ENCODE data around the gene POT1.
"Not testable (repeated sequence)": the region's sequence is repeated elsewhere in the genome, so short reads cannot be mapped to it uniquely, and the experiment has no call there.

POT1 gene, protein sequence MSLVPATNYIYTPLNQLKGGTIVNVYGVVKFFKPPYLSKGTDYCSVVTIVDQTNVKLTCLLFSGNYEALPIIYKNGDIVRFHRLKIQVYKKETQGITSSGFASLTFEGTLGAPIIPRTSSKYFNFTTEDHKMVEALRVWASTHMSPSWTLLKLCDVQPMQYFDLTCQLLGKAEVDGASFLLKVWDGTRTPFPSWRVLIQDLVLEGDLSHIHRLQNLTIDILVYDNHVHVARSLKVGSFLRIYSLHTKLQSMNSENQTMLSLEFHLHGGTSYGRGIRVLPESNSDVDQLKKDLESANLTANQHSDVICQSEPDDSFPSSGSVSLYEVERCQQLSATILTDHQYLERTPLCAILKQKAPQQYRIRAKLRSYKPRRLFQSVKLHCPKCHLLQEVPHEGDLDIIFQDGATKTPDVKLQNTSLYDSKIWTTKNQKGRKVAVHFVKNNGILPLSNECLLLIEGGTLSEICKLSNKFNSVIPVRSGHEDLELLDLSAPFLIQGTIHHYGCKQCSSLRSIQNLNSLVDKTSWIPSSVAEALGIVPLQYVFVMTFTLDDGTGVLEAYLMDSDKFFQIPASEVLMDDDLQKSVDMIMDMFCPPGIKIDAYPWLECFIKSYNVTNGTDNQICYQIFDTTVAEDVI

DNA sequence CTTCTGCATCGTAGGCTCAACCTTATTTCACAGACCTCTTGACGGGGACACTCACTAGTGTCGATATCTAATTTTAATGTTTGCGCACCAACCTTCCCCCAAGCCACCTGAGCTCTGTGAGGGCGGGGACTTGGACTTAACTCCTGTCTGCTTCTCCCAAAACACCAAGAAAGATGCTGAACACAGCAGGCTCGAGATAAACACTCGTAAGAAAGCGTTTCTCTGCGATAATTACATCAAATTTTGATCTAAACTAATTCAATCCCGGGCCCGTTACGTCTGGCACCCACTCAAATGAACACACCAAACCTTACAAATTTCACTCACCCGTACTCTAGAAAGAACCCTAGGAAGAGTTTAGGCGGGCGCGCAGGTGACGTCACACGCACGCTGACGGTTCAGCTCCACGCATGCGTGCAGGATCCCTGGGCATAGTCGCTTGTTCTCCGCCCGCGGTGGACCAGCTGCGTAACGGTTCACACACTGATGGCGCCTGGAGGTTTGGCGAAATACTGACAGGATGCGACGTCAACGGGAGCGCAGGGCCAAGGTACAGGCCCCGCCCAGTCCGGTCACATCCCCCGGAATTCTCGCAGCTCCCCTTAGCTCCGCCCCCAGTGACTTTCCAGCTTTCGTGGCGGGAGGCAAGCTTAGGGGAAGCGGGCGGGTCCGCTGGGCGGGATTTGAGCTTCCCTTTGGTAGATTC, at the start of gene POT1:
Gene POT1 (minus strand): TSS at position 359 of the 706 bp plus-strand sequence. CDS start 32,652 bp downstream, outside the sequence.
- DNase-seq (ENCODE audit: low read depth in 1 of 2, low spot score in 1 of 2) = peak; percentile 91 to 99

DNA sequence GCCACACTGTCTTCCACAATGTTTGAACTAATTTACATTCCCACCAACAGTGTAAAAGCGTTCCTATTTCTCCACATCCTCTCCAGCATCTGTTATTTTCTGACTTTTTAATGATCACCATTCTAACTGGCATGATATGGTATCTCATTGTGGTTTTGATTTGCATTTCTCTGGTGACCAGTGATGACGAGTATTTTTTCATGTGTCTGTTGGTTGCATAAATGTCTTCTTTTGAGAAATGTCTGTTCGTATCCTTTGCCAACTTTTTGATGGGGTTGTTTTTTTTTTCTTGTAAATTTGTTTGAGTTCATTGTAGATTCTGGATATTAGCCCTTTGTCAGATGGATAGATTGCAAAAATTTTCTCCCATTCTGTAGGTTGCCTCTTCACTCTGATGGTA, 45.5 kb upstream of the POT1 start:
- DNase-seq (ENCODE audit: low read depth in 1 of 2, low spot score in 1 of 2) = not testable (repeated sequence)

DNA sequence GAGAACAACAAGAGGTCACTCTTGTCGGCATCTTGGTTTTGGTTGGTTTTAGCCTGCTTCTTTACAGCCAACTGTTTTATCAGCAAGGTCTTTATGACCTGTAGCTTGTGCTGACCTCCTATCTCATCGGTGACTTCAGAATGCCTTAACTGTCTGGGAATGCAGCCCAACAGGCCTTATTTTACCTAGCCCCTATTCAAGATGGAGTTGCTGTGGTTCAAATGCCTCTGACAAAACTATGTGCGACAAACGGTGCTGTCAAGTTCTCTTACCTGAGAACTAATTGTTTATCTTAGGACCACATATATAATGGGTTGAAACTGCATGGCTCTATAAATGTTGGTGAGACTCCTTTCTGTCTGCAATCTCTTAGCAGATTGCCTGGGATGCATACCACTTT, 35.9 kb upstream of the POT1 start:
- DNase-seq (ENCODE audit: low read depth in 1 of 2, low spot score in 1 of 2) = no peak

DNA sequence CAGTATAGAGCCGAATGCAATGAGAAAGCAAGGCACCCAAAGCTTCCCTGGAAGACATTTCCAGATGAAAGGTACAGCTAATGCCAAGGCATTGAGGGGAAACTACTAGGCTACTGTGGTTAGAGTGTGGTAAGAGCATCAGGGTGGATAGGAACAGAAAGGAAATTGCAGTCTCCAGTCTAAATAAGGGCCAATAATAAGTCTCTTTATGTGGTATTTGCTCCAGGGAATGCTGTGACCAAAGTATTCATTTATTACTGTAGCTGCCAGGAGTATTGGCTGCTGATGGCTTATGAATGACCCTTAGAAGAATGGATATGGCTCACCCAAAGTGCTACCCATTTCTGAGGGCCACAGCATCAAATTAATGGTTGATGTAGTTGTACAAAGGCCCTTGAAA, 30.1 kb upstream of the POT1 start:
- DNase-seq (ENCODE audit: low read depth in 1 of 2, low spot score in 1 of 2) = no peak

DNA sequence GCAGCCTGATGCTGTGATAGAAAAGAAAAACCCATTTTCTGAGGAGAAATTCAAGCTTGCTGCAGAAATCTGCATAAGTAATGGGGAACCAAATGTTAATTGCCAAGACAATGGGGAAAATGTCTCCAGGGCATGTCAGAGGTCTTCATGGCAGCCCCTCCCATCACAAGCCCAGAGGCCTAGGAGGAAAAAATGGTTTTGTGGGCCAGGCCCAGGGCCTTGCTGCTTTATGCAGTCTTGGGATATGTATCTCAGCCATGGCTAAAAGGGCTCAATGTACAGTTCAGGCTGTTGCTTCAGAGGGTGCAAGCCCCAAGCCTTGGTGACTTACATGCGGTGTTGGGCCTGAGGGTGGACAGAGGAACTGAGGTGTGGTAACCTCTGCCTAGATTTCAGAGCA, 28.3 kb upstream of the POT1 start:
- DNase-seq (ENCODE audit: low read depth in 1 of 2, low spot score in 1 of 2) = not testable (repeated sequence)

DNA sequence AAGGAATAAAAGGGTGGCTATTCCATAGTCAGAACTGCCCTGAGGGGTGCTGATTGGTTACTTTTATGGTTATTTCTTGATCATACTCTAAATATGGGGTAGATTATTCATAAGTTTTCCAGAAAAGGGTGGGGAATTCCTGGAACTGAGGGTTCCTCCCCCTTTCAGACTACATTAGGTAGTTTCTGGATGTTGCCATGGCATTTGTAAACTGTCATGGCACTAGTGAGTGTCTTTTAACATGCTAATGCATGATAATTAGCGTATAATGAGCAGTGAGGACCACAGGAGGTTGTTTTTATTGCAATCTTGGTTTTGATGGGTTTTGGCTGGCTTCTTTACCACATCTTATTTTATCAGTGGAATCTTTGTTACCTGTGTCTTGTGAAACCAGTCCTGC, 26.5 kb upstream of the POT1 start:
- no peak for DNase-seq (ENCODE audit: low read depth in 1 of 2, low spot score in 1 of 2)

DNA sequence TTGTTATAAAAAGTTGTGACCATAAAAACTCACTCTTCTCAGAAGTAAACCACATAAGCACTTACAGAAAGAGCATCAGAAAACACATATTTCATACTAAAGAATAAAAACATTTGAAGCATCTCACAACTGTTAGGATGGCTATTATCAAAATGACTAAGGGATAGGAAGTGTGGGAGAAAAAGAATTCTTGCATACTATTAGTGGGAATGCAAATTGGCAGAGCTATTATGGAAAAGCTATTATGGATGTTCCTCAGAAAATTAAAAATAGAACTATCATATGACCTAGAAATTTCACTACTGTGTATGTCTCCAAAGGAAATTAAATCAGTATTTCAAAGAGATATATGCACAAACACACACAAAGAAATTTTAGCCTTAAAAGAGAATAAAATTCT, 25.2 kb upstream of the POT1 start:
- DNase-seq (ENCODE audit: low read depth in 1 of 2, low spot score in 1 of 2) = no peak

DNA sequence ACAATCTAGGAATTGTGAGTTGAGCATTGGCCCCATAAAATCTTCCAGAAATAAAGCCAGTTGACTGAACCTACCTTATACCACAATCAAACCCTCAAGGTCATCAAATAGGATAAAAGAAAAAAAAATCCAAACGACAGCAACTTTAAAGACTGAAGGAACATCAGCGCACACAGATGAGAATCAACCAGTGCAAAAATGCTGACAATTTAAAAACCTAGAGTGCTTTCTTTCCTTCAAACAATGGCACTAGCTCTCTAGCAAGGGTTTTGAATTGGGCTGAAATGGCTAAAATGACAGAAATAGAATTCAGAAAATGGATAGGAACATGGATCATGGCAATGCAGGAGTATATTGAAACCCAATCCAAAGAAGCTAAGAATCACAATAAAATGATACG, 16.1 kb upstream of the POT1 start:
- DNase-seq (ENCODE audit: low read depth in 1 of 2, low spot score in 1 of 2) = no peak

DNA sequence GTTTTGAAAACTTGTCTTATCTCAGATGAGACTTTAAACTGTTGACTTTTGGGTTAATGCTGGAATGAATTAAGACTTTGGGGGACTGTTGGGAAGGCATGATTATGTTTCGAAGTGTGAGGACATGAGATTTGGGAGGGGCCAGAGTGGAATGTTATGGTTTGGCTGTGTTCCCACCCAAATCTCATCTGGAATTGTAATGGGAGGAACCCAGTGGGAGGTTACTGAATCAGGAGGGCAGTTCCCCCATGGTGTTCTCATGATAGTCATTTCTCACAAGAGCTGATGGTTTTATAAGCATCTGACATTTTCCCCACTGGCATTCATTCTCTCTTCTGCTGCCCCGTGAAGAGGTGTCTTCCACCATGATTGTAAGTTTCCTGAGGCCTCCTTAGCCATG, 13.8 kb upstream of the POT1 start:
- no peak for DNase-seq (ENCODE audit: low read depth in 1 of 2, low spot score in 1 of 2)

DNA sequence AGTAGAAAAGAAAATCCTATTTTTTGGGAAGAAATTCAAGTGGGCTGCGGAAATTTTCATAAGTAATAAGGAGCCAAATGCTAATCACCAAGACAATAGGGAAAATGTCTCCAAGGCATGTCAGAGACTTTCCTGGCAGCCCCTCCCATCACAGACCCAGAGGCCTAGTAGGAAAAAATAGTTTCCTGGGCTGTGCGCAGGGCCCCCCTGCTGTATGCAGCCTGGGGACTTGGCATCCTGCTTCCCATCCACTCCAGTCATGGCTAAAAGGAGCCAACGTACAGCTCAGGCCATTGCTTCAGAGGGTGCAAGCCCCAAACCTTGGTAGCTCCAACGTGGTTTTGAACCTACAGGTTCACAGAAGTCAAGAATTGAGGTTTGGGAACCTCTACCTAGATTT, 12.8 kb upstream of the POT1 start:
- no peak for DNase-seq (ENCODE audit: low read depth in 1 of 2, low spot score in 1 of 2)

DNA sequence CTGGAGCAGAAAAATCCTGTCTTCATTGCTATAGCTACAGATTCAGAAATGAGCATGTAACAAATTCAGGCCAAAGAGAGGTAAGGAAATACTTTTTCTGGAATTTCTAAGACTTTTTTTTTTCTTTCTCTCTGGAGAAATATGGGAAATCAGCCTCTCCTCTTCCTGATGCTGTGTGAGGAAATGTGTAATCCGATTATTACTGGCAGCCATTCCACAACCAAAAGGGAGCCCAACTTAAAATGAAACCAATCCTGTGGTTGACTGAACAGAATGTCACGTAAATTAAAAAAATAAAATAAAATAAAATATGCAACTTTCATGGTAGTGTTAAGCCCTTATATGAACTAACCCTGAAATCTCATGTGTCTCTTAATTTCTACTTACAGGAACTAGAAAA, 10.7 kb upstream of the POT1 start:
- DNase-seq (ENCODE audit: low read depth in 1 of 2, low spot score in 1 of 2) = no peak

DNA sequence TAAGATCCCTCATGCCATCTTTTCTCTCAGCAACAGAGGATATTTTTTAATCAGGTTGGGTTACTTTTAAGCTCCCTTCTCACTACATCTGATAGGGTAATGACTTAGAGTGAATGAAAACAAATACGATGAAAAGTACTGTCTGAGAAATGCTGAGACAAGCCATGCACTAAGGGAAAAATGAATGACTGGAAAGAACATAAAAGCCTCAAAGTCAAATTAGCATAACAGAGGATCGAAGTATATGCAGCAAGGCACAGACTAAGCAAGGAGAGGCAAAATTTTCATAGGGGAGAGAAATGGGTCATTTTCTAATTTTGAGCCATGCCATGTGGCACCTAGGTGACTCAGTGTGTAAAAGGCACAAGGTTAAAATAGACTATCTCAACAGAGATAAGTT, 8.5 kb upstream of the POT1 start:
- DNase-seq (ENCODE audit: low read depth in 1 of 2, low spot score in 1 of 2) = no peak

DNA sequence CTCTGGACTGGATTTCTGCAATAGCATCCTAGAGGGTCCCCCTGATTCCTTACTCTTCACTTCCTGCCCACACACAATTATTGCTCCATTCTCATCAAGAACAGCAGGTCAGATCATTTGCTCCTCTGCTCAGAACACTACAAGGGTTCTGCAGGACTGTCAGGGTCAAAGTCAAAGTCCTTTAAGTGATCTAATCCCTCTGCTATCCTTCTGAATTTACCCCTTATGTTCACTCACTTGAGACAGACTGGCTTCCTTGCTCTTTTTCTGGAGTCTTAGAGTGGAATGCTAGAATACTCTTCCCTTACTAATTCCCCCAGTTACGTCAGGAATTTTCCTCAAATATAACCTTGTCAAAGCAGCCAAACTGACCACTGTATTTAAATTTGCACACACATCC, 7.5 kb upstream of the POT1 start:
- DNase-seq (ENCODE audit: low read depth in 1 of 2, low spot score in 1 of 2) = no peak

DNA sequence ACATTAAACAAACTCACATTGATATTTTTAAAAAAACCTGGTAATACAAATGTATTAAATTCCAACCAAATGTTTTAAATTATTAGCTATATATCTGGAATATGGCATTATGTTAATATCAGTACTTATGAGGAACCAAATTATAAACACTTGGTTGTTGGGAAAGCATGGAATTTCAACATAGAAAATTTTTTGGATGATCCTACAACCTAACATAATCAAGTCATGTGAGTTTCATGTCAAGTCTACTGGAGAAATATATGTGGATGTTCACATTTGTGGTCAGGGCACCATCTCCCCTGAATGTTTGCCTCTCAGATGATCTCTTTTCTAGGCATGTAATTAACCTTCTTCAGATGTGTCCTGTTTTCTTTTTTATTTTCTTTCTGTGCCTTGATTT, 5.2 kb upstream of the POT1 start:
- DNase-seq (ENCODE audit: low read depth in 1 of 2, low spot score in 1 of 2) = no peak

DNA sequence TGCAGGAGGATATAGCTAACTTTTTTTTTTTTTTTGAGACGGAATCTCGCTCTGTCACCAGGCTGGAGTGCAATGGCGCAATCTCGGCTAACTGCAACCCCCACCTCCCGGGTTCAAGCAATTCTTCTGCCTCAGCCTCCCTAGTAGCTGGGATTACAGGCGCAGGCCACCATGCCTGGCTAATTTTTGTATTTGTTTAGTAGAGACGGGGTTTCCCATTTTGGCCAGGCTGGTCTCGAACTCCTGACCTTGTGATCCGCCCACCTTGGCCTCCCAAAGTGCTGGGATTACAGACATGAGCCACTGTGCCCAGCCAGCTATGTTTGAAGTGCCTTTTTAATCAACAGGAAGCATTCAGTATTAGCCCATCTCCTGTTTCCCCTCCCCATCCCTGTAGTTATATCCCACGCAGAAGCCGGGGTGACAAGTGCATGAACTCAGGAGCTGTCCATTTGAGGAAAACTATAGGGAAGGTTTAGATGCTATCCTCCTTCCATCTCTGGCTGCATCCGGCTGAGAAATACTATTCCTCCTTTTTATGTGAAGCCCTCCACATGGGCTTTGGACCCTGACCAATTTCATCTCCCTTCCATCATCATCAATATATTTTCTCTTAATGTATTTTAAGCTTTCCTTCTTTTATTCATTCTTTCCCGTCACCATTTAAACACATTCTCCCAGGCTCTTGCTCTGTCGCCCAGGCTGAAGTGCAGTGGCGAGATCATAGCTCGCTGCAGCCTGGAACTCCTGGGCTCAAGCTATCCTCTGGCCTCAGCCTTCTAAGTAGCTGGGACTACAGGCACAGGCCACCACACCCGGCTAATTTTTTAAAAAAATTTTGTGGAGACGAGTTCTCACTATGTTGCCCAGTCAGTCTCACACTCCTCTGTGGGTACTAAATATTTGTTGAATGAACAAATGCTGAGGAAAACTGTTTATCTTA, 1.3 kb upstream of the POT1 start:
- no peak for DNase-seq (ENCODE audit: low read depth in 1 of 2, low spot score in 1 of 2)

DNA sequence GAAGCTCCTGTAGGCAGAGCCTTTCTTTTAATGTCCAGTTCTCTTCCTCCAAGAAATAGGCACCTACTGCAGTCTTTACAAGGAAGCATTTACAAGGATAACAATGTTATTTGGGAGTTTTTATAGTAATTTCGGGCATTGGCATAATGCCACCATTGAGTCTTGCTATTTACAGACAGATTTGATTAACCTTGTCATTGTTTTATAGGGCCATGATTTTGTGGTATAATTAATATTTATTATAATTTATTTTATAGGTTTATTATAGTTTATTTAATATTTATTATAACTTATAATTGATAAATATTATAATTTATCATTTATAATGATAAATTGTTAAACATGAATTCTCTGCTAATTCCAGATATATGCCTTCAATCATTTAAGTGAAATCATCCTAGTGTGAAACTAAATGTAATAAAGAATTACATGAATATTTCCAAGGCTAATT, 573 bp upstream of the POT1 start:
- DNase-seq (ENCODE audit: low read depth in 1 of 2, low spot score in 1 of 2) = no peak

DNA sequence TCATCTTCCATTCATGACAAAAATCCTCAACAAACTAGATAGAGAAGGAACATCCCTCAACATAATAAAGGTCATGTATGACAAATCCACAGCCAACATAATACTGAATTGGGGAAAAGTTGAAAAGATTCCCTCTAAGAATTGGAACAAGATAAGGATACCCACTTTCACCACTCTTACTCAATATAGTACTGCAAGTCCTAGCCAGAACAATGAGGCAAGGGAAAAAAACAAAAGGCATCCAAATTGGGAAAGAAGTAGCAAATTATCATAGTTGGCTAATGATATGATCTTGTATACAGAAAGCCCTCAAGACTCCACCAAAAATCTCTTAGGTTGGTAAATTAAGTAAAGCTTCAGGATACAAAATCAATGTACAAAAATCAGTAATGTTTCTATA, 4.7 kb downstream of the POT1 start:
- DNase-seq (ENCODE audit: low read depth in 1 of 2, low spot score in 1 of 2) = no peak

DNA sequence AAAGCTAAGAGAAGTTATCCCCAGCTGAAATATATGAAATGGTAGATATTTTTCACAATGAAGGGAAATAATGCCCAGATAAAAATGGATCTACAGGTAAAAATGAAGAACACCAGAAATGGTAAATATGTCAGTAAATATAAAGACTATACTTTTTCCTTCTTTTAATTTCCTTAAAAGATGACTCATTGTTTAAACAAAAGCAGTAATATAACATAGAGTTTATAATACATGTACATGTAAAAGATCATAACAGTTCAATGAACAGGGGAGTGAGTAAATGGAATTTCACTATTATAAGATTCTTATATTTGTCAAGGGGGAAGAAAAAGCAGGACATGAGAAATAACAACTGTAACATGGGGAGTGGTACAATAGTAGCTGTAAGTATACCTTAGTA, 7.4 kb downstream of the POT1 start:
- no peak for DNase-seq (ENCODE audit: low read depth in 1 of 2, low spot score in 1 of 2)

DNA sequence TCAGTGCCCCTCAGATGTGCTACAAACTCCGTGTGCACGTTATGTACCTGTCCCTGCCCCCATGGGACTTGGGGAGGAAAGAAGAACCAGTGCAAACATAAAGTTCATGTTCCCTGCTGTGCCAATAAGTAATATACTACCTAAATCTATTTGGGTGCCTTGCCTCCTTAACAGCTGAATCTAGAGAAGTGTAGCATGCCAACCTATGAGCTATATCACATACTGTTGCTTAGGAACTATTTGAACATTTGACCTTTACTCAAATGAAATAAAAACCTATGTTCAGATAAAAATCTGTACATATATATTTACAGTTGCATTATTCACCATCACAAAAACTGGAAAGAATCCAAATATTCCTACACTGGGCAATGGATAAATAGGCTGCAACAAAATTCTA, 9.8 kb downstream of the POT1 start:
- DNase-seq (ENCODE audit: low read depth in 1 of 2, low spot score in 1 of 2) = no peak

DNA sequence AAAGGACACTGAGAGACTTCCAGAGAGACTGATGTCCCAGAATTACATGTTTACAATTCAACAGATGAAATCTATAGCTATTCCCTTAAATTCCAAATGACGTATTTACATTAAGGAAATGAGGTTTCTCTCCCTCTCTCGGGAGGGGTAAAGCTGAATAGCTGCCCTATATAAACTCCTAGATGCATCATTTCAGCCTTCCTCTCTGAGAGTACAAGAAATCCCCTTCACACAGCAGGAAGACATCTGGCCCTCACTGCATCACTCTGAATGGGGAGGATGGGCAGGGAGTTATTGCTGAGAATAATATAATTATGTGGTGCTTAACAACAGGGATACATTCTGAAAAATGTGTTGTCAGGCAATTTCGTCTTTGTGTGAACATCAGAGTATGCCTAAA, 11.0 kb downstream of the POT1 start:
- DNase-seq (ENCODE audit: low read depth in 1 of 2, low spot score in 1 of 2) = no peak

DNA sequence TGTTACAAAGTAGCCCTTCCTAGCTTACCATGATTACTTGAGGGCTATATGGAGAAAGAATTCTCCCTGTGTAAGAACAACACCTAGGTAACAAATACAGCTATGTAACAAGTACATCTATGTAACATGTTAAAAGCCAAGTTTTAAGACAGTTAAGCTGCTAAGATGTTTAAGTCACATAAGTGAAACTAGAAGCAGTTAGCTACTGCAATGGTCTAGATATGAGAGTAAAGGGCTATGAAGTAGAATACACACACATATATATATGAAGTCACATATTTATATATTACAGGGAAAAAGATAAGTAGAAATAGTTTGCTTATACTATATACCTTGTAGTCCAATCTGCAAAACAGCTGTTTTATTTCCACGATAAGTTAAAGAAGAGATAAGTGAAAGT, 14.4 kb downstream of the POT1 start:
- no peak for DNase-seq (ENCODE audit: low read depth in 1 of 2, low spot score in 1 of 2)

Data from activated CD4-positive, alpha-beta T cell treated with anti-CD3 and anti-CD28 coated beads, Interleukin-2, amount 50 U/mL, for 24 hours (primary cell).